DMS79 (cell line): ENCODE data around the gene TRAFD1.

ENCODE experiments used
- DNase-seq: peaks from one replicate; lab custom pipeline; 2025; lab: John Stamatoyannopoulos, UW

TRAFD1 gene

GRCh38 chr12:112115259-112116045, 9.9 kb upstream of the TRAFD1 start:
- DNase-seq: no peak

DNA sequence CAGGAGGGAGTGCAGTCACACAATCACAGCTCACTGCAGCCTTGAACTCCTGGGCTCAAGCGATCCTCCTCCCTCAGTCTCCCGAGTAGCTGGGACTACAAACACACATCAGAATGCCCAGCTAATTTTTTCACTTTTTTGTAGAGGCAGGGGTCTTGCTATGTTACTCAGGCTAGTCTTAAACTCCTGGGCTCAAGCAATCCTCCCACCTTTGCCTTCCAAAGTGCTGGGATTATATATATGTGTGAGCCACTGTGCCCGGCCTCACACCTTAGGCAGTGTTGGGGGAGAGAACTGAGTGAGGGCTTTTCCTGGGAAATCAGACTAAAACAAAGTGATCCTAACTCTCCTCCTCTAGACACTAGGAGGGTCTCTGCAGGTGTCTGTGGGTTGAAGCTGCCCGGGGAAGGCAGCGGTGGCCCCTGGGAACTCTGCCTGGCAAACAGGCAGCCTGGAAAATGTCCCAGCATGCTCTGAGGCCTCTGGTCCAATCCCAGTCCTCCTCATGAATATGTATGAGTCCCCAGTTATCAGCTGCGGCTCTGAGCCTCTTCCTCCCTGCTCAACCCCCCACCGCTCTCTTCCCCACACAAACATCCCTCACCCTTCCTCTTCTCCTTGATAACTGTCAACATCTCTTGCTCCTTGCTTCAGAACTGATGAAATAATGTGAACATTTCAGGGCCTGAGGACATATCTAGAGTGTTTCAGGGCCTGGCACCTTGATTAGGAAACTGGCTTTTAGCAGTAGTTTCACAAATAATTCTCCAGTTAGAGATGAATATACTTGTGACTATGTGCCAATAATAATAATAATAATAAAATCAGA, 8.9 kb upstream of the TRAFD1 start:
- DNase-seq: no peak

- no peak for DNase-seq
Observed at GRCh38 chr12:112117685-112118084, 7.7 kb upstream of the TRAFD1 start.

GRCh38 chr12:112121780-112122565, 3.4 kb upstream of the TRAFD1 start:
- peak; percentile 74 for DNase-seq

GRCh38 chr12:112122823-112123690, 2.3 kb upstream of the TRAFD1 start:
- DNase-seq: no peak

- no peak for DNase-seq
Observed at GRCh38 chr12:112124918-112125249, 476 bp upstream of the TRAFD1 start.

DNA sequence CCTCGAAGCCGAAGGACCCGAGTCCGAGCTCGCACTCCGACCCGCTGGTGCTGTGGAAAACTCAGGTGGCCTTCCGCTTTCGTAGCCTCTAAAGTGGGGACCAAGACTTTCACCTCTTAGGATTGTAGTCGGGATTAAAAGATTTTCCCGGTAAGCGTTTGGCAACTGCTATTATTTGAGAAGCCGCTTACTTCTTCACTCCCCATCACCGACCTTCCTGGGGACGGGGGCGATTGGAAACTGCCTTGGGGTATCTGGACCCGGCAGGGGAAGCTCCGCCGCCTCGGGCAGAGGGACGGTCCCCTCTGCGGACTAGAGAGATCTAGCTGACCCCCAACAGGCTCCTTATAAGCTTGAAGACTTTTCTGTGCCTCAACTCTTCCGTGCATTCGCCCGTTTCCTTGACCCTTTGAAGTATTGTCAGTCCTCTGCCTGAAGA, 659 bp downstream of the TRAFD1 start:
- no peak for DNase-seq

GRCh38 chr12:112126911-112127310, 1.6 kb downstream of the TRAFD1 start:
- no peak for DNase-seq

DNA sequence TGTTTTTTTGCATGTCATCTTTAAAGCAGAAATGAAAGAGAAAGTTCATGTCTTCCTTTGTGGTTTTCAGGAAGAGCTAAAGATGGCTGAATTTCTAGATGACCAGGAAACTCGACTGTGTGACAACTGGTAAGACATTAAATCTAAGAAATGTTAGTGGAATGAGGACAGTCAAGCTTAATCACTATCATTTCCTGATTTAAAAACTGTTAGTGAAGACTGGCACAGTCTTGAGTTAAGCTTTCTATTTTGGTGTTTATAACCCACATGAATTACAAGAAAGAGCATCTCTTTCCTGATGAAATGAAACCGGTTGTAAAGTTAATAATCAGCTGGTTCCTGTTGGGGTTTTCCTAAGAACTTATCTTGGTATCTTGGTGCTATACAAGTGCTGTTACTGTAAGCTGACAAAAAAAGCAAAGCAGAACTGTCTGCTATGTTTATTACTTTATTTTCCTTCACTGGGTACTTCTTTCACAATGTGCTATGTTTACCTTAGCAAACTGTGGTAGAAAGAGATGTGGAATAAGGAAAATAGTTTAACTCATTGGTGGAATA, 5.2 kb downstream of the TRAFD1 start:
- no peak for DNase-seq

DNA sequence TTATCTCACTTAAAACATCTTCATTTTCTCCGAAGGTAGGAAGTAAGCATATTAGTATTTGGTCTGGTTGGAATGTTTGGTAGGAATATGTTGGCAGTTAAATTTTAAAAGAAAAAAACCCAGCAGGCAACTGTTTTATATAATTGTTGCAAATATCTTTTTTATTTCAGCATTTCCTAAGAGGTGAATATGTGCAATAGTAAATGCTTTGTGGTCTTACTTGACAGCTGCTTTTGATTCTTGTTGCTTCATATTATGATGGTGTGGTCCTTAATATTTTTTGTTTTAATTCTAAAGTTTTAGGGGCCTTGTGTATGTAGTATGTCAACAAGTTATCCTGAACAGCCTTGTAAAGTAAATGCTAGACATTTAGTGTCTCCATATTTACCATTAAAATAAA, 6.3 kb downstream of the TRAFD1 start:
- DNase-seq: no peak

DNA sequence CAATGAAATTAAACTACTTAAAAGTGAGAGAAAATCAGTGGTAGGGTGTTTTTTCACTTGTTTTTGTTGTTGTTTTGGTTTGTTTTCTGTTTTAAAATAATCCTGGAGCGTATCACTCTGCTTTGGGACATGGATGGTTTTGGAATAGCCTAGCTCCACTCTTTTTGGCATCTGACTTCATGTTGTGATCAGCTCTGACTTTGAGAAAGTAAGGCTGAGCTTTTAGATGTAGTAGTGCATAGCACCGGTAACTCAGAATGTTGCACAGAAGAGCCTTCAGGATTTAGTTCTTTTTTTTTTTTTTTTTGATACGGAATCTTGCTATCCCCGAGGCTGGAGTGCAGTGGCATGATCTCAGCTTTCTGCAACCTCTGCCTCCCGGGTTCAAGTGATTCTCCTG, 8.1 kb downstream of the TRAFD1 start:
- DNase-seq: no peak

DNA sequence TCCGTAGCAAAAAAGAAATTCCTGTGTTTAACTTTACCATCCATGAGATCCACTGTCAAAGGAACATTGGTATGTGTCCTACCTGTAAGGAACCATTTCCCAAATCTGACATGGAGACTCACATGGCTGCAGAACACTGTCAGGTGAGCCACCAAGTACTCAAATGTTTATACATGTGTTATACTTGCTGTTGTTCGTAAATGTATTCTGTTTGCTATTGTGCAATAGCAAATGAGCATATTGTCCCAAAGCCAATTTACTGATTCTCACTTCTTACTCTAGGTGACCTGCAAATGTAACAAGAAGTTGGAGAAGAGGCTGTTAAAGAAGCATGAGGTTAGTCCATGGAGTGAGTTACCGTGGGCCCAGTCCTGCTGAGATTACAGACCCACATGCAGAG, 9.4 kb downstream of the TRAFD1 start:
- no peak for DNase-seq

GRCh38 chr12:112140728-112141127, 15.4 kb downstream of the TRAFD1 start:
- DNase-seq: no peak

- no peak for DNase-seq
Observed at GRCh38 chr12:112146123-112146522, 20.8 kb downstream of the TRAFD1 start.

- DNase-seq: no peak
Observed at GRCh38 chr12:112148031-112148513, 22.7 kb downstream of the TRAFD1 start.

- no peak for DNase-seq
Observed at GRCh38 chr12:112149596-112149995, 24.2 kb downstream of the TRAFD1 start.

DNA sequence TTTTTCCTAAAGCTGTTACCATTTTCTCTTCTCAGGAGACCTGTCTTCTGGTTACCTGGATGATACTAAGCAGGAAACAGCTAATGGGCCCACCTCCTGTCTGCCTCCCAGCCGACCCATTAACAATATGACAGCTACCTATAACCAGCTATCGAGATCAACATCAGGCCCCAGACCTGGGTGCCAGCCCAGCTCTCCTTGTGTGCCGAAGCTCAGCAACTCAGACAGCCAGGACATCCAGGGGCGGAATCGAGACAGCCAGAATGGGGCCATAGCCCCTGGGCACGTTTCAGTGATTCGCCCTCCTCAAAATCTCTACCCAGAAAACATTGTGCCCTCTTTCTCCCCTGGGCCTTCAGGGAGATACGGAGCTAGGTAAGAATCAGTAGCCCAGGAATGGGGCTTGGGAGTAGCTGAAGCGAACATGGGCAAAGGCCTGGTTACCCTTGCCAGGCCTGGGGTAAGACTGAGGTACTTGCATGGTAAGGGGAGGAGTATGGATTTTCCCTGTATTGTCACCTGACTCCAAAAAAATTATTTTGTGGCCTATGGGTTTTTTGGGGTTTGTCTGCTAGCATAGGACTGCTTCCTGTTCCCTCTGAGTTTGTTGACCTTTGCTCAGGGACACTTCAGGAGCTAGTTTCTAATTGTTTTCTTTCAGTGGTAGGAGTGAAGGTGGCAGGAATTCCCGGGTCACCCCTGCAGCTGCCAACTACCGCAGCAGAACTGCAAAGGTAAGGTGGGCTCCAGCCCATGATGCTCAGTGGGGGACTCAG, 26.6 kb downstream of the TRAFD1 start:
- no peak for DNase-seq

DNA sequence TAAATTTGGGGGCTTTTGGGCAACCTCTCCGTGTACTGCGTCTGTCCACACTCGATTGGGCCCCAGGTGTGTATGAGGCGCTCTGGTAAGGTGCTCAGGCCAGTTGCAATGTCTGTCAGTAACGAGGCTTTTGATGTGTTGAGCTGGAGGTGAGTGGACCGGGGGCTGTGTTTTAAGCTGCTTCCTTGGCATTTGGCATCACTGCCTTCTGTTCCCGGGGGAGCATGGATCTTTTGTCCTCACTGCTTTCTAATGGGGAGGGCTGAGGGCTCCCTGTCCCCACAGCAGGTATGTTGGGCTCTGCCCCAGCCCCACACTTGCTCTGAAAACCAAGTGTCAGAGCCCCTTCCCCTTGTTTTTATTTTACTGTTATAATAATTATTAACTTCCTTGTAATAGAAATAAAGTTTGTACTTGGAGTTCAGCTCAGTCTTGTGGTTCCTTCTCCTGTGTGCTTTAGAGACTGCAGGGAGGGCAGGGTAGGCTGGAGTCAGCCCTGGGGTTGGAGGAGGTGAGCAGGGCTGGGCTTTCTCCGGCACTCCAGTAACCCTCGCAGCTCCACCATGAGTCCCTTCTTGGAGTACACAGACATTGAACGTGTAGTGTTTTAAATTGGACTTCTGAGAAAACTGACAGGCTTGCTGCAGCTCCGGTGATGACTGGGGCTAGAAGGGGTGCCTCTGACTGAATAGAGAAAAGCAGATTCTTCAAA, 28.0 kb downstream of the TRAFD1 start:
- DNase-seq: no peak

GRCh38 chr12:112153893-112154219, 28.5 kb downstream of the TRAFD1 start:
- DNase-seq: no peak
